ENCODE results near the gene MKNK1. TPM values are rescaled to one million over a fixed set of nuclear protein-coding genes. Genes with fewer than 3 reads are reported as not detected.

MKNK1 gene
- polyA plus RNA-seq, 1 donor (not counting 4 experiments of a cell fraction or from before 2014, with no cell fraction given) = 55.7 TPM

GRCh38 chr1:46613661-46614603 lies 9.9 kb upstream of the MKNK1 start:
- Histone ChIP-seq H3K9ac (ENCODE audit: control insufficient read depth, extremely low read depth, insufficient read depth, low read length) (peak overlapping the region; percentile 38), H3K79me2 (ENCODE audit: control insufficient read depth, insufficient read depth, low read length) (peaks cover 13% of the 10 kb centered on the region), H3K27me3 (ENCODE audit: control insufficient read depth, extremely low read depth, insufficient read depth, low read length) (no peaks in the 10 kb centered on the region), H3K36me3 (ENCODE audit: control insufficient read depth in 2 of 2, extremely low read depth in 1 of 2, insufficient read depth in 2 of 2, low read length in 2 of 2) (peaks cover 6 to 8% of the 10 kb centered on the region in 2 experiments), H3K9me3 (ENCODE audit: control insufficient read depth, low read depth, low read length) (no peaks in the 10 kb centered on the region), H3K9me1 (ENCODE audit: control insufficient read depth, extremely low read depth, insufficient read depth, low read length) (peaks cover 5% of the 10 kb centered on the region), H2AFZ (ENCODE audit: control insufficient read depth, low read length) (no peak overlapping the region), H3K4me1 (ENCODE audit: control insufficient read depth, extremely low read depth, insufficient read depth, low read length) (peaks cover 58% of the 10 kb centered on the region), H3K27ac (ENCODE audit: control insufficient read depth, insufficient read depth, low read length) (peak overlapping the region; percentile 30), H3K4me3 (ENCODE audit: control insufficient read depth in 2 of 3, extremely low read depth in 1 of 3, insufficient read depth in 2 of 3, low read depth in 1 of 3, low read length in 3 of 3) (peak overlapping the region in 1 of 3 experiments; percentile 22), H3K4me2 (ENCODE audit: control insufficient read depth, extremely low read depth, insufficient read depth, low read depth, low read length) (peak overlapping the region; percentile 52), H4K20me1 (ENCODE audit: control insufficient read depth, extremely low read depth, insufficient read depth, low read length) (no peaks in the 10 kb centered on the region)
- TF ChIP-seq, protein P1, sequence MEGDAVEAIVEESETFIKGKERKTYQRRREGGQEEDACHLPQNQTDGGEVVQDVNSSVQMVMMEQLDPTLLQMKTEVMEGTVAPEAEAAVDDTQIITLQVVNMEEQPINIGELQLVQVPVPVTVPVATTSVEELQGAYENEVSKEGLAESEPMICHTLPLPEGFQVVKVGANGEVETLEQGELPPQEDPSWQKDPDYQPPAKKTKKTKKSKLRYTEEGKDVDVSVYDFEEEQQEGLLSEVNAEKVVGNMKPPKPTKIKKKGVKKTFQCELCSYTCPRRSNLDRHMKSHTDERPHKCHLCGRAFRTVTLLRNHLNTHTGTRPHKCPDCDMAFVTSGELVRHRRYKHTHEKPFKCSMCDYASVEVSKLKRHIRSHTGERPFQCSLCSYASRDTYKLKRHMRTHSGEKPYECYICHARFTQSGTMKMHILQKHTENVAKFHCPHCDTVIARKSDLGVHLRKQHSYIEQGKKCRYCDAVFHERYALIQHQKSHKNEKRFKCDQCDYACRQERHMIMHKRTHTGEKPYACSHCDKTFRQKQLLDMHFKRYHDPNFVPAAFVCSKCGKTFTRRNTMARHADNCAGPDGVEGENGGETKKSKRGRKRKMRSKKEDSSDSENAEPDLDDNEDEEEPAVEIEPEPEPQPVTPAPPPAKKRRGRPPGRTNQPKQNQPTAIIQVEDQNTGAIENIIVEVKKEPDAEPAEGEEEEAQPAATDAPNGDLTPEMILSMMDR (optimal IDR thresholded peaks at IDR 0.05 in 1 of 3, IDR thresholded peaks at IDR 0.05 in 1 of 3, conservative IDR thresholded peaks at IDR 0.05 in 1 of 3; ENCODE audit: extremely low read depth in 1 of 3, insufficient read depth in 2 of 3, low read length in 3 of 3) = no peak
- TF ChIP-seq EZH2 (IDR thresholded peaks at IDR 0.05; ENCODE audit: low read length) = no peak
- FAIRE-seq = peak; percentile 64
- peak; percentile 61 for DNase-seq (ENCODE audit: low read depth, low spot score)
- dilution Hi-C loops (cut with MboI; ENCODE audit: extremely low pct_ligation_motif_present, low sequenced_read_pairs) = no loop called here

DNA sequence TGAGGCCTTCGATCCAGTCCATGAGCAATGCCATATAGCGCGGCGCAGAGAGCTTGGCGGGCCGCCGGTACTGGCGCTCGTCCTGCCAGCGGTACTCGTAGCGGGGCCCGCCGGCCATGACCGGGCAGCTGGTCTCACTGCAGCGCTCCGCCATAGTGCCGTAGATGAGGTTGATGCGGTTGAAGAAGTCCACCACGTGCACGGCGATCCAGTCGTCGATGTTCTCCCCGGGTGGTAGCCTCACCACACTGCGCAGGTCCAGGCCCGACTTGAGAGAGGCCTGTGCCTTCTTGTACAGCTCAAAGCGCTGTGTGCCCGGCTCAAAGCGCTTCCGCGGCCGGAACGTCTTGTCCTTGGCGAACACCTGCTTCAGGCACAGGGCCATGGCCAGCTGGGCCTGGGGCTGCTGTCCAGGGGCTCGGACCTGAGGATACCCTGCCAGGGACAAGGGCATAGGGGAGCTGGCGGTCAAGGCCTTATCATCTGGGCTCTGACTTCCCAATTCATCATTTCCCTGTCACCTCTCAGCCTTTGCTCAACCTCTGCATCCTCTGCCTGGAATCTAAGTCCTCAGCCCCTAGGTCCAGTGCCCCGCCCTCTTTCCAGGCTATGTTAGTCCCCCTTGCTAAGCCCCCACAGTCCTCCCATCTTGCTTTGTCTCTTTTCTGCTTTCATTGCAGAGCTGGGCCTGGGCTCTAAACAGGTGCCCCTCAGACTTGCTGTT lies 9.0 kb upstream of the MKNK1 start:
- no peak for DNase-seq (ENCODE audit: low read depth, low spot score)

More for the DNA sequence above, 9.0 kb upstream of the MKNK1 start:
- Histone ChIP-seq H3K79me2 (ENCODE audit: control insufficient read depth, insufficient read depth, low read length) (peaks cover 13% of the 10 kb centered on the region), H3K4me1 (ENCODE audit: control insufficient read depth, extremely low read depth, insufficient read depth, low read length) (peaks cover 58% of the 10 kb centered on the region), H3K4me3 (ENCODE audit: control insufficient read depth in 2 of 3, extremely low read depth in 1 of 3, insufficient read depth in 2 of 3, low read depth in 1 of 3, low read length in 3 of 3) (peak overlapping the region in 1 of 3 experiments; percentile 22), H3K9me1 (ENCODE audit: control insufficient read depth, extremely low read depth, insufficient read depth, low read length) (peaks cover 5% of the 10 kb centered on the region), H4K20me1 (ENCODE audit: control insufficient read depth, extremely low read depth, insufficient read depth, low read length) (no peaks in the 10 kb centered on the region), H3K27ac (ENCODE audit: control insufficient read depth, insufficient read depth, low read length) (peak overlapping the region; percentile 30), H2AFZ (ENCODE audit: control insufficient read depth, low read length) (peak overlapping the region; percentile 25), H3K9ac (ENCODE audit: control insufficient read depth, extremely low read depth, insufficient read depth, low read length) (peak overlapping the region; percentile 38), H3K36me3 (ENCODE audit: control insufficient read depth in 2 of 2, extremely low read depth in 1 of 2, insufficient read depth in 2 of 2, low read length in 2 of 2) (peaks cover 14 to 15% of the 10 kb centered on the region in 2 experiments), H3K4me2 (ENCODE audit: control insufficient read depth, extremely low read depth, insufficient read depth, low read depth, low read length) (peak overlapping the region; percentile 52), H3K9me3 (ENCODE audit: control insufficient read depth, low read depth, low read length) (no peaks in the 10 kb centered on the region), H3K27me3 (ENCODE audit: control insufficient read depth, extremely low read depth, insufficient read depth, low read length) (no peaks in the 10 kb centered on the region)
- dilution Hi-C loops (cut with MboI; ENCODE audit: extremely low pct_ligation_motif_present, low sequenced_read_pairs) = no loop called here
- FAIRE-seq = no peak
- TF ChIP-seq, protein P1 (optimal IDR thresholded peaks at IDR 0.05 in 1 of 3, IDR thresholded peaks at IDR 0.05 in 1 of 3, conservative IDR thresholded peaks at IDR 0.05 in 1 of 3; ENCODE audit: extremely low read depth in 1 of 3, insufficient read depth in 2 of 3, low read length in 3 of 3) = no peak
- TF ChIP-seq EZH2 (IDR thresholded peaks at IDR 0.05; ENCODE audit: low read length) = no peak
